ENCODE measurements around the gene HRH2.

Gene HRH2

DNA sequence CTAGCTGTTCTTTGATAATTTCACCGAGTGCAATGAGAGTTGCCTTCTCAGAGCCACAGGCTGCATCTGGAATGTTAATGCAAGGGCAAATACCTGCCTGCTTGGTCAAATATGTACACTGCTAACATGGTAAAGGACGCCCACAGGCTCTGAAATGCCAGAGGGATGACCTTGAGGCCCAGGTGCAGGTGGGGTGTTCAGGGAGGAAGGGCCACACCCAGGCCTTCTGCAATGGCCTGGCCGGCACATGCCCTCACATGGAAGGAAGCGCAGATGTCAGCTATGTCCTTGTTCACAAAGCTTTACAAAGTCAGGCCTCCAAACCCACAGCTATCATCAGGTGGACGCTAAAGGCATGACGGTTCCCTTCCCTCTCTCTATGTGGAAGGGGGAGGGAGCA, 48.6 kb downstream of the HRH2 start:
- Histone ChIP-seq H3K27ac (replicated peaks) (no peak overlapping the region), H3K27me3 (ENCODE audit: insufficient read depth, poor library complexity, severe bottlenecking) (no peaks in the 10 kb centered on the region), H3K4me3 (replicated peaks; ENCODE audit: insufficient read depth, low read length) (no peak overlapping the region)
- no peak for DNase-seq (ENCODE audit: low read depth in 1 of 2, low spot score in 1 of 2)
- TF ChIP-seq, protein P1, sequence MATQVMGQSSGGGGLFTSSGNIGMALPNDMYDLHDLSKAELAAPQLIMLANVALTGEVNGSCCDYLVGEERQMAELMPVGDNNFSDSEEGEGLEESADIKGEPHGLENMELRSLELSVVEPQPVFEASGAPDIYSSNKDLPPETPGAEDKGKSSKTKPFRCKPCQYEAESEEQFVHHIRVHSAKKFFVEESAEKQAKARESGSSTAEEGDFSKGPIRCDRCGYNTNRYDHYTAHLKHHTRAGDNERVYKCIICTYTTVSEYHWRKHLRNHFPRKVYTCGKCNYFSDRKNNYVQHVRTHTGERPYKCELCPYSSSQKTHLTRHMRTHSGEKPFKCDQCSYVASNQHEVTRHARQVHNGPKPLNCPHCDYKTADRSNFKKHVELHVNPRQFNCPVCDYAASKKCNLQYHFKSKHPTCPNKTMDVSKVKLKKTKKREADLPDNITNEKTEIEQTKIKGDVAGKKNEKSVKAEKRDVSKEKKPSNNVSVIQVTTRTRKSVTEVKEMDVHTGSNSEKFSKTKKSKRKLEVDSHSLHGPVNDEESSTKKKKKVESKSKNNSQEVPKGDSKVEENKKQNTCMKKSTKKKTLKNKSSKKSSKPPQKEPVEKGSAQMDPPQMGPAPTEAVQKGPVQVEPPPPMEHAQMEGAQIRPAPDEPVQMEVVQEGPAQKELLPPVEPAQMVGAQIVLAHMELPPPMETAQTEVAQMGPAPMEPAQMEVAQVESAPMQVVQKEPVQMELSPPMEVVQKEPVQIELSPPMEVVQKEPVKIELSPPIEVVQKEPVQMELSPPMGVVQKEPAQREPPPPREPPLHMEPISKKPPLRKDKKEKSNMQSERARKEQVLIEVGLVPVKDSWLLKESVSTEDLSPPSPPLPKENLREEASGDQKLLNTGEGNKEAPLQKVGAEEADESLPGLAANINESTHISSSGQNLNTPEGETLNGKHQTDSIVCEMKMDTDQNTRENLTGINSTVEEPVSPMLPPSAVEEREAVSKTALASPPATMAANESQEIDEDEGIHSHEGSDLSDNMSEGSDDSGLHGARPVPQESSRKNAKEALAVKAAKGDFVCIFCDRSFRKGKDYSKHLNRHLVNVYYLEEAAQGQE (IDR thresholded peaks at IDR 0.05; ENCODE audit: insufficient replicate concordance, low read depth), result no peak
- TF ChIP-seq POLR2AphosphoS5 (IDR thresholded peaks at IDR 0.05; ENCODE audit: low read depth) (no peak), GABPA (IDR thresholded peaks at IDR 0.05; ENCODE audit: low read depth) (no peak), SPI1 (IDR thresholded peaks at IDR 0.05; ENCODE audit: borderline replicate concordance, low read depth) (no peak)
- TF ChIP-seq, protein P2, sequence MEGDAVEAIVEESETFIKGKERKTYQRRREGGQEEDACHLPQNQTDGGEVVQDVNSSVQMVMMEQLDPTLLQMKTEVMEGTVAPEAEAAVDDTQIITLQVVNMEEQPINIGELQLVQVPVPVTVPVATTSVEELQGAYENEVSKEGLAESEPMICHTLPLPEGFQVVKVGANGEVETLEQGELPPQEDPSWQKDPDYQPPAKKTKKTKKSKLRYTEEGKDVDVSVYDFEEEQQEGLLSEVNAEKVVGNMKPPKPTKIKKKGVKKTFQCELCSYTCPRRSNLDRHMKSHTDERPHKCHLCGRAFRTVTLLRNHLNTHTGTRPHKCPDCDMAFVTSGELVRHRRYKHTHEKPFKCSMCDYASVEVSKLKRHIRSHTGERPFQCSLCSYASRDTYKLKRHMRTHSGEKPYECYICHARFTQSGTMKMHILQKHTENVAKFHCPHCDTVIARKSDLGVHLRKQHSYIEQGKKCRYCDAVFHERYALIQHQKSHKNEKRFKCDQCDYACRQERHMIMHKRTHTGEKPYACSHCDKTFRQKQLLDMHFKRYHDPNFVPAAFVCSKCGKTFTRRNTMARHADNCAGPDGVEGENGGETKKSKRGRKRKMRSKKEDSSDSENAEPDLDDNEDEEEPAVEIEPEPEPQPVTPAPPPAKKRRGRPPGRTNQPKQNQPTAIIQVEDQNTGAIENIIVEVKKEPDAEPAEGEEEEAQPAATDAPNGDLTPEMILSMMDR (IDR thresholded peaks at IDR 0.05; ENCODE audit: insufficient read depth, low read length), result no peak

DNA sequence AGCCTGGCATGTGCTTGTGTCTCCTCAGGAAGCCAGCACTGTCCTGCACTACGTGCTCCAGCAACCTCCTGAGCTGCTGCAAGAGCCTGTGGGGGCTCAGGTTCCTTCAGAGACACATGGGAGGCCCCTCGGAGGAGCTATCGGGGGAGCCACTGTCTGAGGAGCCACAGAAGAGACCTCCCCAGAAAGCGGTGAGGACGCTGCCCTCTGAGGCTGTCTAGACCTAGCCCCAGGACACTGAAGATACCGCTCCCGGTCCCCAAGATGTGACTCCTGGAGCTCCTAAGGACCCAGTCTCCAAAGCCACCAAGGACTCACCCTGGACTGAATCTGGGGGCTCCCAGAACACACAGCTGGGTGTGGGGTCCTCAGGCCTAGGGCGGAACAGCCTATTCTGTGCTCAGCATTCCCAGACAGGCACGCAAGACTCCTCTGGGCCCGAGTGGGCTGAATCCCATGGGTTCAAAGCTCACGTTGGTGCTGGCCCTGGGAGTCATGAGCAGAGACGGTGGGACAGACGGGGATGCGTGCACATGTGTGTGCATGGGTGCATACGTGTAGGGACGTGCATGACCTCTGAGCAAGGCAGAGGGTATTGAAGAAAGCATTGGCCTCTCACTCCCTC, 50.0 kb downstream of the HRH2 start:
- TF ChIP-seq POLR2AphosphoS5 (IDR thresholded peaks at IDR 0.05; ENCODE audit: low read depth) (no peak), GABPA (IDR thresholded peaks at IDR 0.05; ENCODE audit: low read depth) (no peak), SPI1 (IDR thresholded peaks at IDR 0.05; ENCODE audit: borderline replicate concordance, low read depth) (no peak)
- TF ChIP-seq, protein P2 (IDR thresholded peaks at IDR 0.05; ENCODE audit: insufficient read depth, low read length), result no peak
- TF ChIP-seq, protein P1 (IDR thresholded peaks at IDR 0.05; ENCODE audit: insufficient replicate concordance, low read depth), result no peak
- no peak overlapping the region for H3K27ac ChIP-seq (replicated peaks)
- H3K4me3 ChIP-seq (replicated peaks; ENCODE audit: insufficient read depth, low read length), result no peak overlapping the region
- H3K27me3 ChIP-seq (ENCODE audit: insufficient read depth, poor library complexity, severe bottlenecking), result no peaks in the 10 kb centered on the region
- no peak for DNase-seq (ENCODE audit: low read depth in 1 of 2, low spot score in 1 of 2)

DNA sequence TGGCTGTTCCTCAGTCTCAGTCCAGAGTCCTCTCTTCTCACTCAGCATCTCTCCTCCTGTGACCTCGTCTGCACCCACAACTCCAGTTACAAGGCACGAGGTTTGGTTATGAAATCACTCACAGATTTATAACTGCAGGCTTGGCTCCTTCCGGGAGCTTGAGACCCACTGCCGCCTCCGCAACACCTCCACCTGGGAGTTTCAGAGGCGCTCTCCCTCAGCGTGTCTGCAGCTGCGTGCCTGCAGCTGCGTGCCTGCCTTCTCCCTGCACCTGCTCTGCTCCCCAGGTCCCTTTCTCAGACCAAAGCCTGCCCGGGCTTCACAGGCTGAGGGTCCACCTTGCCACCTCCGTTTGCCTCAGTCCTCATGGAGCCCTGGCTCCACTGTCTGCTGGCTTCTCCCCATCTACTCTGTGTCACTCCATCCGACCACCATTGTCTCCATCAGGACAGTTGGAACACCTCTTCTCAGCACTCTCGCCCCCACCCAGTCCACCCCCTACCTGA, 51.5 kb downstream of the HRH2 start:
- no peak overlapping the region for H3K4me3 ChIP-seq (replicated peaks; ENCODE audit: insufficient read depth, low read length)
- no peaks in the 10 kb centered on the region for H3K27me3 ChIP-seq (ENCODE audit: insufficient read depth, poor library complexity, severe bottlenecking)
- TF ChIP-seq, protein P2 (IDR thresholded peaks at IDR 0.05; ENCODE audit: insufficient read depth, low read length), result no peak
- TF ChIP-seq POLR2AphosphoS5 (IDR thresholded peaks at IDR 0.05; ENCODE audit: low read depth), result no peak
- TF ChIP-seq GABPA (IDR thresholded peaks at IDR 0.05; ENCODE audit: low read depth), result no peak
- no peak for TF ChIP-seq SPI1 (IDR thresholded peaks at IDR 0.05; ENCODE audit: borderline replicate concordance, low read depth)
- TF ChIP-seq, protein P1 (IDR thresholded peaks at IDR 0.05; ENCODE audit: insufficient replicate concordance, low read depth), result no peak
- DNase-seq (ENCODE audit: low read depth in 1 of 2, low spot score in 1 of 2), result no peak
- H3K27ac ChIP-seq (replicated peaks), result no peak overlapping the region

All from HL-60 (cell line).